ENCODE results near the gene GOLGB1. TPM values are rescaled to one million over a fixed set of nuclear protein-coding genes. Genes with fewer than 3 reads are reported as not detected.

Gene GOLGB1
- total RNA-seq, 1 experiment from 2014 or later, result 31.5 TPM

DNA sequence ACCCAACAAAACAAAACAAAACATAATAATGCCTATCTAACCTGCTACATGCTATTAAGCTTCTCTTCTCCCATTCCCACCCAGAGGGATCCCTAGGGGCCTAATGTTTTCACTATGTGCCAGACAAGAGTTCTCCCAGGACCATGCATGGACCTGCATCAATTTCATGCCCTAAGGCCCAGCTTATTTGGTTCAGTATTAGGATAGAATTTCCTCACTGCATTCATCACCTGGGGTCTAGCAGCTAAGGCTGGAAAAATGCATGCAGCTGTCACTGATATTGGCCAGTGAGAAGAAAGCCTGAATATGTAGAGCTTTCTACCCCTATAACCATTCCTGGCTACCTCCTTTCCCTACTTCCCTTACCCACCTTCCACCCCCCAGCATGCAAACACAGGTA is 86.8 kb downstream of the GOLGB1 start:
- Mint-ChIP-seq H3K9me3 (ENCODE audit: unreplicated experiment) (no peaks in the 10 kb centered on the region), H3K27ac (ENCODE audit: unreplicated experiment) (peak overlapping the region; percentile 42), H3K36me3 (ENCODE audit: insufficient read depth, unreplicated experiment) (peaks cover 46% of the 10 kb centered on the region), H3K4me3 (ENCODE audit: unreplicated experiment) (no peak overlapping the region), H3K4me1 (ENCODE audit: low read depth, unreplicated experiment) (peaks cover 23% of the 10 kb centered on the region), H3K27me3 (ENCODE audit: insufficient read depth, unreplicated experiment) (no peaks in the 10 kb centered on the region)
- H3K4me3 ChIP-seq (ENCODE audit: low read depth, low read length), result no peak overlapping the region
- H3K36me3 ChIP-seq (ENCODE audit: control insufficient read depth, insufficient read depth, low read length), result peaks cover 1% of the 10 kb centered on the region; the same call in 1 of the 2 replicates
- intact Hi-C loops (cut with micrococcal nuclease; ENCODE audit: unreplicated experiment), result loop anchor here (5.0 kb wide), 2 partner anchors 85 to 115 kb away; partner anchors contain the start of genes GOLGB1 and POLQ
- BruUV-seq (replicated peaks), result no TSS peak
- H3K27me3 ChIP-seq (replicated peaks; ENCODE audit: control insufficient read depth, insufficient read depth, low read length), result no peaks in the 10 kb centered on the region
- ChIA-PET CTCF (no interaction called here), POLR2A (interaction anchor here (0.5 kb wide), 1 partner anchor 62 kb away, joined by 3 read pairs; no protein-coding TSS in a partner anchor)
- TF ChIP-seq, protein P1, sequence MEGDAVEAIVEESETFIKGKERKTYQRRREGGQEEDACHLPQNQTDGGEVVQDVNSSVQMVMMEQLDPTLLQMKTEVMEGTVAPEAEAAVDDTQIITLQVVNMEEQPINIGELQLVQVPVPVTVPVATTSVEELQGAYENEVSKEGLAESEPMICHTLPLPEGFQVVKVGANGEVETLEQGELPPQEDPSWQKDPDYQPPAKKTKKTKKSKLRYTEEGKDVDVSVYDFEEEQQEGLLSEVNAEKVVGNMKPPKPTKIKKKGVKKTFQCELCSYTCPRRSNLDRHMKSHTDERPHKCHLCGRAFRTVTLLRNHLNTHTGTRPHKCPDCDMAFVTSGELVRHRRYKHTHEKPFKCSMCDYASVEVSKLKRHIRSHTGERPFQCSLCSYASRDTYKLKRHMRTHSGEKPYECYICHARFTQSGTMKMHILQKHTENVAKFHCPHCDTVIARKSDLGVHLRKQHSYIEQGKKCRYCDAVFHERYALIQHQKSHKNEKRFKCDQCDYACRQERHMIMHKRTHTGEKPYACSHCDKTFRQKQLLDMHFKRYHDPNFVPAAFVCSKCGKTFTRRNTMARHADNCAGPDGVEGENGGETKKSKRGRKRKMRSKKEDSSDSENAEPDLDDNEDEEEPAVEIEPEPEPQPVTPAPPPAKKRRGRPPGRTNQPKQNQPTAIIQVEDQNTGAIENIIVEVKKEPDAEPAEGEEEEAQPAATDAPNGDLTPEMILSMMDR (IDR thresholded peaks at IDR 0.05; ENCODE audit: insufficient read depth in 1 of 2, low read depth in 1 of 2, low read length in 1 of 2, severe bottlenecking in 1 of 2, unreplicated experiment in 1 of 2), result no peak
- no peak for DNase-seq
- no peaks in the 10 kb centered on the region for H3K9me3 ChIP-seq
- H3K4me1 ChIP-seq, result peaks cover 49% of the 10 kb centered on the region

DNA sequence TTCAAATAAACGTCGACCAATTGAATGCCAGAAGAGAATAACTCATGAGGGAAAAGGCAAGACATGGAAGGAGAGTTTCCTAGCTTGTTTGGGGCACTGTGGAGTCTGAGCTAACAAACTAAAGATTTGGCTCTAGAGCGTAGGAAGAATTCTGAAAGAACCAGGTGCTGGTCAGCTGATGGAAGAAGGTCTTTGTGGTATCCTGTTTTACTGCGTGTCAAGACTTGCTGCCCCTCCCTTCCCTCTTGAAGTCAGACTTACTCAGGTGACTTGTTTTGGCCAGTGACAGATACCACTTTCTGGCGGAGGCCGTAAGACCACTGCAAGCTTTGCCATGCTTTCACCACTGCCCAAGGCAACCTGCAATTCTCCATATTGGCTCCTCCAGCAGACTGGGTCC is 88.2 kb downstream of the GOLGB1 start:
- POLR2A ChIA-PET, result no interaction called here

DNA sequence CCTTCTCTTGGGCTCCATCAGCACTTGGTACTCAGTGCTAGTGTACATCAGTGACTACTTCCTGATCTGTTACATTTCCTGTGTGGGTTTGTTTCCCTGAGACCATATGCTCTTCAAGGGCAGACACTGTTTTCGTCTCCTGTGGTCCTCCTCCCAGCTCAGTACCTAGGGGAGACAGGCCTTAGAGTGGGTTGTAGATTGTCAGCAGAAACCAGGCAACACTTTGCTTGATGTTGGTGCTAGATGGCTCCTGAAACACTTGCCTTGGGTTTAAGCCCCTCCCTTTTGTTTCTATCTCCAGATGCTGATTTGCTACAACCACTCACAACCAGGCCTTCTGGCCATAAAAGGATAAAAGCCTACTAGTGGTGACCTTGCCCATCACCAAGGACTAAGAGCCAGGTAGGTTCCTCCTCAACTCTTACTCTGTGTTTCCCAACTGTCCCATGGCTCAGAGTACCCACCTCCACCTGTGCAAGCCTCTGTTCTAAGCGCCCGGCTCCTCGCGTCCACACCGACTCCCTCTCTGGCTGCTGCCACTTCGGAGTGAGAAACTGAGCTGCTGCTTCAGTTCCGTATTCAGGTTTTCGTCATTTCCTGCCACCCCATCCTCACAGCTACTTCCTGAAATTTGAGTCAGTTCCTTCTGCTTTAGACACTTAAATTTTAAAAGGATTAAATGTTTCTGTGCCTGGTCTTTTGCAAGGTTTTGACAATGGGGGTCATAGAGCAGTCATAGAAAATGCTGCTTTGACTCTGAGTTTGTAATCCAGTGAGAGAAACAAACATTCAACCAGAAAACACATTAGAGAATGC is 89.0 kb downstream of the GOLGB1 start, which contains the start of gene HCLS1:
Gene HCLS1, minus strand, starts transcription at position 548 of the 816 bp plus-strand sequence. CDS start 2,556 bp downstream, outside the sequence.
- POLR2A ChIA-PET, result no interaction called here
- H3K27me3 Mint-ChIP-seq (ENCODE audit: insufficient read depth, unreplicated experiment), result no peaks in the 10 kb centered on the region
- DNase-seq, result no peak
- TF ChIP-seq, protein P1 (IDR thresholded peaks at IDR 0.05; ENCODE audit: insufficient read depth in 1 of 2, low read depth in 1 of 2, low read length in 1 of 2, severe bottlenecking in 1 of 2, unreplicated experiment in 1 of 2), result no peak
- no TSS peak for BruUV-seq (replicated peaks)
- Histone ChIP-seq H3K9me3 (no peaks in the 10 kb centered on the region), H3K4me3 (ENCODE audit: low read depth, low read length) (no peak within 1 kb of the TSS), H3K36me3 (ENCODE audit: control insufficient read depth, insufficient read depth, low read length) (peaks cover 1% of the 10 kb centered on the region; the same call in 1 of the 2 replicates), H3K4me1 (peaks cover 45% of the 10 kb centered on the region), H3K27me3 (replicated peaks; ENCODE audit: control insufficient read depth, insufficient read depth, low read length) (no peaks in the 10 kb centered on the region)
- H3K4me1 Mint-ChIP-seq (ENCODE audit: low read depth, unreplicated experiment), result peaks cover 29% of the 10 kb centered on the region
- intact Hi-C loops (cut with micrococcal nuclease; ENCODE audit: unreplicated experiment), result loop anchor here (5.0 kb wide), 2 partner anchors 87 to 113 kb away; partner anchors contain the start of genes GOLGB1 and POLQ
- peaks cover 34% of the 10 kb centered on the region for H3K36me3 Mint-ChIP-seq (ENCODE audit: insufficient read depth, unreplicated experiment)
- CTCF ChIA-PET, result interaction anchor here (0.6 kb wide), 1 partner anchor 10 kb away, joined by 8 read pairs; no protein-coding TSS in a partner anchor
- no peak within 1 kb of the TSS for H3K4me3 Mint-ChIP-seq (ENCODE audit: unreplicated experiment)
- H3K9me3 Mint-ChIP-seq (ENCODE audit: unreplicated experiment), result no peaks in the 10 kb centered on the region
- peak within 1 kb of the TSS; percentile 22 for H3K27ac Mint-ChIP-seq (ENCODE audit: unreplicated experiment)

More for the DNA sequence above, 88.2 kb downstream of the GOLGB1 start:
- Histone ChIP-seq H3K9me3 (no peaks in the 10 kb centered on the region), H3K36me3 (ENCODE audit: control insufficient read depth, insufficient read depth, low read length) (peaks cover 1% of the 10 kb centered on the region; the same call in 1 of the 2 replicates), H3K4me3 (ENCODE audit: low read depth, low read length) (no peak overlapping the region), H3K4me1 (peaks cover 49% of the 10 kb centered on the region), H3K27me3 (replicated peaks; ENCODE audit: control insufficient read depth, insufficient read depth, low read length) (no peaks in the 10 kb centered on the region)
- H3K27me3 Mint-ChIP-seq (ENCODE audit: insufficient read depth, unreplicated experiment), result no peaks in the 10 kb centered on the region
- TF ChIP-seq, protein P1 (IDR thresholded peaks at IDR 0.05; ENCODE audit: insufficient read depth in 1 of 2, low read depth in 1 of 2, low read length in 1 of 2, severe bottlenecking in 1 of 2, unreplicated experiment in 1 of 2), result no peak
- peaks cover 29% of the 10 kb centered on the region for H3K4me1 Mint-ChIP-seq (ENCODE audit: low read depth, unreplicated experiment)
- no peak overlapping the region for H3K4me3 Mint-ChIP-seq (ENCODE audit: unreplicated experiment)
- CTCF ChIA-PET, result interaction anchor here (0.6 kb wide), 1 partner anchor 9 kb away, joined by 8 read pairs; no protein-coding TSS in a partner anchor
- no TSS peak for BruUV-seq (replicated peaks)
- no peaks in the 10 kb centered on the region for H3K9me3 Mint-ChIP-seq (ENCODE audit: unreplicated experiment)
- intact Hi-C loops (cut with micrococcal nuclease; ENCODE audit: unreplicated experiment), result loop anchor here (5.0 kb wide), 2 partner anchors 86 to 114 kb away; partner anchors contain the start of genes GOLGB1 and POLQ
- peak overlapping the region; percentile 22 for H3K27ac Mint-ChIP-seq (ENCODE audit: unreplicated experiment)
- peaks cover 39% of the 10 kb centered on the region for H3K36me3 Mint-ChIP-seq (ENCODE audit: insufficient read depth, unreplicated experiment)
- DNase-seq, result no peak
